IMR-90 (cell line): Measurements from ENCODE around the gene SSBP3.

Source experiments
- CEBPB ChIP-seq: IDR thresholded peaks from 2 replicates; pipeline ENCODE4 v1.6.1; 2012; ENCODE audit warnings: low read depth, low read length, improper control_type of control experiment
- CHD1 ChIP-seq: IDR thresholded peaks from 2 replicates; pipeline ENCODE4 v1.6.1; 2012; ENCODE audit warnings: low read depth, low read length, improper control_type of control experiment
- FOS ChIP-seq: fragments of 150-350 bp; IDR thresholded peaks from 2 replicates; pipeline ENCODE4 v1.6.1; 2016; ENCODE audit warnings: low read depth, low read length
- MAFK ChIP-seq: IDR thresholded peaks from 2 replicates; pipeline ENCODE4 v1.6.1; 2012; ENCODE audit warnings: low read depth, low read length, improper control_type of control experiment
- MAZ ChIP-seq: IDR thresholded peaks from 2 replicates; pipeline ENCODE4 v1.6.1; 2012; ENCODE audit warnings: low read depth, mild to moderate bottlenecking, low read length, improper control_type of control experiment, moderate library complexity, borderline replicate concordance
- MXI1 ChIP-seq: IDR thresholded peaks from 2 replicates; pipeline ENCODE4 v1.6.1; 2012; ENCODE audit warnings: low read depth, mild to moderate bottlenecking, low read length, moderate library complexity, borderline replicate concordance
- NFE2L2 ChIP-seq: fragments of 150-350 bp; IDR thresholded peaks from 2 replicates; pipeline ENCODE4 v1.6.1; 2016; ENCODE audit warnings: low read depth, mild to moderate bottlenecking, low read length
- POLR2A ChIP-seq: IDR thresholded peaks from 2 replicates; pipeline ENCODE4 v1.6.1; 2012; ENCODE audit warnings: mild to moderate bottlenecking, low read depth, low read length
- SMC3 ChIP-seq: fragments of 150-350 bp; IDR thresholded peaks from 2 replicates; pipeline ENCODE4 v1.6.1; 2016; ENCODE audit warnings: low read depth, mild to moderate bottlenecking, antibody characterized with exemption, low read length, moderate library complexity
- TF ChIP-seq, protein P1 (sequence below): conservative IDR thresholded peaks from 2 replicates; pipeline ENCODE4 v1.5.1; 2012; ENCODE audit warnings: mild to moderate bottlenecking, low read depth, low read length, improper control_type of control experiment
- TF ChIP-seq, protein P2 (sequence below): fragments of 150-350 bp; IDR thresholded peaks from 2 replicates; pipeline ENCODE4 v1.6.1; 2016; ENCODE audit warnings: low read depth, mild to moderate bottlenecking, low read length, moderate library complexity, borderline replicate concordance

DNA sequence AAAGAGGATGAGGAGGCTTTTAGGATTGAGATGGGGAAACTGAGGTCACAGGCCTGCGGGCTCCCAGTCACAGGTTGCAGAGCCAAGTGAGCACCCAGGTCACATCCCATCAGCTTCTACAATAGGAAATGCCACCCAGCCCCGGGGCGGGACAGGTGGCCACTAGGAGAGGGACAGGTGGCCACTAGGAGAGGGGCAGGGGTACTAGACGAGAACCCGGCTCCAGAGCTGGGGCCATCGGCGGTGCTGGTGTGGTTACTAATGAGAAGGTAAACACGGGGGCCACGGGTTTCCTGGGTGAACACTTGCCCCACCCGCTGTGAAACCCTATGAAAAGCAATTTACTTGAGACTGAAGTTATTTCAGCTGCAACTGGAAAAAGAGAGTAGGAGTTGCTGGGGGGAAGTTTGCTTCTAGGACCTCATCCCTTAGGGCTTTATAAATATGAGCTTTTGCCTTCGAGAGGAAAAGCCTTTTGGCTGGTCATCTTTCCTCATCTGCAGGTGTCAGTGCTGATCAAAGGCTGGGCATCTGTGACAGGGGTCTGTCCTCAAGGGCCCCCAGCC is 153.7 kb downstream of the SSBP3 start:
- TF ChIP-seq FOS, result no peak
- TF ChIP-seq POLR2A, result no peak
- TF ChIP-seq, protein P1, sequence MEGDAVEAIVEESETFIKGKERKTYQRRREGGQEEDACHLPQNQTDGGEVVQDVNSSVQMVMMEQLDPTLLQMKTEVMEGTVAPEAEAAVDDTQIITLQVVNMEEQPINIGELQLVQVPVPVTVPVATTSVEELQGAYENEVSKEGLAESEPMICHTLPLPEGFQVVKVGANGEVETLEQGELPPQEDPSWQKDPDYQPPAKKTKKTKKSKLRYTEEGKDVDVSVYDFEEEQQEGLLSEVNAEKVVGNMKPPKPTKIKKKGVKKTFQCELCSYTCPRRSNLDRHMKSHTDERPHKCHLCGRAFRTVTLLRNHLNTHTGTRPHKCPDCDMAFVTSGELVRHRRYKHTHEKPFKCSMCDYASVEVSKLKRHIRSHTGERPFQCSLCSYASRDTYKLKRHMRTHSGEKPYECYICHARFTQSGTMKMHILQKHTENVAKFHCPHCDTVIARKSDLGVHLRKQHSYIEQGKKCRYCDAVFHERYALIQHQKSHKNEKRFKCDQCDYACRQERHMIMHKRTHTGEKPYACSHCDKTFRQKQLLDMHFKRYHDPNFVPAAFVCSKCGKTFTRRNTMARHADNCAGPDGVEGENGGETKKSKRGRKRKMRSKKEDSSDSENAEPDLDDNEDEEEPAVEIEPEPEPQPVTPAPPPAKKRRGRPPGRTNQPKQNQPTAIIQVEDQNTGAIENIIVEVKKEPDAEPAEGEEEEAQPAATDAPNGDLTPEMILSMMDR, result no peak
- no peak for TF ChIP-seq NFE2L2
- TF ChIP-seq MAZ, result no peak
- TF ChIP-seq MXI1, result no peak
- no peak for TF ChIP-seq CHD1
- TF ChIP-seq CEBPB, result no peak
- no peak for TF ChIP-seq MAFK
- TF ChIP-seq, protein P2, sequence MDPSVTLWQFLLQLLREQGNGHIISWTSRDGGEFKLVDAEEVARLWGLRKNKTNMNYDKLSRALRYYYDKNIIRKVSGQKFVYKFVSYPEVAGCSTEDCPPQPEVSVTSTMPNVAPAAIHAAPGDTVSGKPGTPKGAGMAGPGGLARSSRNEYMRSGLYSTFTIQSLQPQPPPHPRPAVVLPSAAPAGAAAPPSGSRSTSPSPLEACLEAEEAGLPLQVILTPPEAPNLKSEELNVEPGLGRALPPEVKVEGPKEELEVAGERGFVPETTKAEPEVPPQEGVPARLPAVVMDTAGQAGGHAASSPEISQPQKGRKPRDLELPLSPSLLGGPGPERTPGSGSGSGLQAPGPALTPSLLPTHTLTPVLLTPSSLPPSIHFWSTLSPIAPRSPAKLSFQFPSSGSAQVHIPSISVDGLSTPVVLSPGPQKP, result no peak
- no peak for TF ChIP-seq SMC3
